Gastroesophageal sphincter (tissue), 4 donors: ENCODE data around the gene PLEKHG2. TPM values are rescaled to one million over a fixed set of nuclear protein-coding genes. Genes with fewer than 3 reads are reported as not detected.
"Not testable (repeated sequence)": the region's sequence is repeated elsewhere in the genome, so short reads cannot be mapped to it uniquely, and the experiment has no call there.

Experiments used
- ATAC-seq: fragments of 150-250 bp; one replicate; pipeline ENCODE4 v1.9.1; 2016; ENCODE audit warnings: mild to moderate bottlenecking, moderate library complexity
- H3K27ac ChIP-seq, 4 donors: fragments of 200-600 bp; sonication (generic) in 3 of 4; 1 replicate in 3 of 4; 2 replicates in 1 of 4; pipeline ENCODE4 v1.5.1; 2016 to 2019
- H3K27me3 ChIP-seq: fragments of 200-600 bp; sonication (generic); one replicate; pipeline ENCODE4 v1.5.1; 2019
- H3K36me3 ChIP-seq, 2 donors: fragments of 200-600 bp; sonication (generic); one replicate each; pipeline ENCODE4 v1.5.1; 2019; ENCODE audit warnings: control low read depth in 1 of 2
- H3K4me1 ChIP-seq, 3 donors: fragments of 200-600 bp; sonication (generic); 1 replicate in 2 of 3; 2 replicates in 1 of 3; pipeline ENCODE4 v1.5.1; 2016 to 2019; ENCODE audit warnings: control low read depth in 2 of 3
- H3K4me3 ChIP-seq, 2 donors: fragments of 200-600 bp; sonication (generic); one replicate each; pipeline ENCODE4 v1.5.1; 2019; ENCODE audit warnings: mild to moderate bottlenecking in 1 of 2, moderate library complexity in 1 of 2
- H3K9me3 ChIP-seq, 3 donors: fragments of 200-600 bp; sonication (generic); one replicate each; pipeline ENCODE4 v1.5.1; 2017 to 2019; ENCODE audit warnings: control low read depth in 2 of 3
- EP300 ChIP-seq: sonication (generic); formaldehyde crosslinking; IDR thresholded peaks from one replicate; pipeline ENCODE4 v1.6.1; 2017; ENCODE audit warnings: antibody characterized with exemption, mild to moderate bottlenecking
- POLR2A ChIP-seq, 2 donors: fragments of 450-650 bp; IDR thresholded peaks; one replicate each; pipeline ENCODE4 v1.6.1; 2017; ENCODE audit warnings: antibody characterized with exemption in 2 of 2, mild to moderate bottlenecking in 2 of 2, moderate library complexity in 1 of 2
- POLR2AphosphoS5 ChIP-seq: sonication (generic); formaldehyde crosslinking; IDR thresholded peaks from one replicate; pipeline ENCODE4 v1.6.1; 2017; ENCODE audit warnings: antibody characterized with exemption
- WGBS, 2 donors: methylation state at CpG; one replicate each; pipeline ENCODE4 v1.1.5; 2018; ENCODE audit warnings: low coverage in 1 of 2; 5-methylcytosine and 5-hydroxymethylcytosine counted together
- total RNA-seq, 4 donors: library from RNA; depleted of rRNA; stranded (reverse); fragments of >200 nt; gene quantifications; one replicate each; pipeline ENCODE4 v1.1.0, GENCODE V29; 2016
- TF ChIP-seq, protein P1 (sequence below), 4 experiments: fragments of 200-600 bp in 2 of 4; fragments of 450-650 bp in 2 of 4; sonication (generic) in 1 of 4; IDR thresholded peaks; one replicate each; pipeline ENCODE4 v1.5.1; 2017 to 2019; ENCODE audit warnings: antibody characterized with exemption in 4 of 4, mild to moderate bottlenecking in 2 of 4, moderate library complexity in 2 of 4

The PLEKHG2 gene
- total RNA-seq, 4 donors from 2014 or later, result 19.5 to 35.3 (median 23.4) TPM

- 87% methylated on average over 10 of the region's 18 CpGs; no CpG with 5 or more reads in 1 of the 2 donors for WGBS, 2 donors
- H3K4me3 ChIP-seq, result no peak overlapping the region
- H3K27ac ChIP-seq, result peak overlapping the region in 2 of 4 donors; percentile 10
- H3K27me3 ChIP-seq, result no peaks in the 10 kb centered on the region
- peaks cover 8 to 27% (median 15%) of the 10 kb centered on the region in 3 donors for H3K4me1 ChIP-seq
- no peak for TF ChIP-seq POLR2A (IDR thresholded peaks at IDR 0.05)
- peaks cover 0 to 75% of the 10 kb centered on the region in 2 donors for H3K36me3 ChIP-seq
- H3K9me3 ChIP-seq, result no peaks in the 10 kb centered on the region
- ATAC-seq, result no peak
These were observed 34.8 kb upstream of the PLEKHG2 start for GRCh38 chr19:39377373-39378362.

DNA sequence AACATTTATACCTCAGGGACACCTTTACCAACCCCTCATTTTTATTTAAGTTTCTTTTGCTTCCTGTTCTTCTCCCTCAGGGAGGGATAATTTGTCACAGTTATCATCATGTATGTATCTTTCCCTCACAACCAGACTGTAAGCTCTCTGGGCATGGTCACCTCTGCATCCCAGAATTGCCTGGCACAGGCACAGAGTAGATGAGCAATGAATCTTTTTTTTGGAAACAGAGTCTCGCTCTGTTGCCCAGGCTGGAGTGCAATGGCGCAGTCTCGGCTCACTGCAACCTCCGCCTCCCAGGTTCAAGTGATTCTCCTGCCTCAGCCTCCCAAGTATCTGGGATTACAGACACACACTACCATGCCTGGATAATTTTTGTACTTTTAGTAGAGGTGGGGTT, 33.1 kb upstream of the PLEKHG2 start:
- not testable (repeated sequence) for H3K27me3 ChIP-seq, H3K9me3 ChIP-seq, ATAC-seq, H3K4me3 ChIP-seq, H3K4me1 ChIP-seq
- 60% methylated on average over 2 of the region's 4 CpGs; no CpG with 5 or more reads in 1 of the 2 donors for WGBS, 2 donors
- Histone ChIP-seq H3K27ac (peak overlapping the region in 3 of 4 donors; percentile 51 to 59 (median 54)), H3K36me3 (peaks cover 0 to 92% of the 10 kb centered on the region in 2 donors)

GRCh38 chr19:39379865-39380396, 32.5 kb upstream of the PLEKHG2 start:
- Histone ChIP-seq H3K27ac (peak overlapping the region in 3 of 4 donors; percentile 51 to 59 (median 54)), H3K4me3 (no peak overlapping the region), H3K4me1 (peaks cover 0 to 6% (median 0%) of the 10 kb centered on the region in 3 donors), H3K9me3 (no peaks in the 10 kb centered on the region), H3K27me3 (no peaks in the 10 kb centered on the region), H3K36me3 (peaks cover 0 to 96% of the 10 kb centered on the region in 2 donors)
- 49 to 63% methylated on average over 3 to 7 of the region's 14 CpGs for WGBS, 2 donors
- TF ChIP-seq, protein P1, sequence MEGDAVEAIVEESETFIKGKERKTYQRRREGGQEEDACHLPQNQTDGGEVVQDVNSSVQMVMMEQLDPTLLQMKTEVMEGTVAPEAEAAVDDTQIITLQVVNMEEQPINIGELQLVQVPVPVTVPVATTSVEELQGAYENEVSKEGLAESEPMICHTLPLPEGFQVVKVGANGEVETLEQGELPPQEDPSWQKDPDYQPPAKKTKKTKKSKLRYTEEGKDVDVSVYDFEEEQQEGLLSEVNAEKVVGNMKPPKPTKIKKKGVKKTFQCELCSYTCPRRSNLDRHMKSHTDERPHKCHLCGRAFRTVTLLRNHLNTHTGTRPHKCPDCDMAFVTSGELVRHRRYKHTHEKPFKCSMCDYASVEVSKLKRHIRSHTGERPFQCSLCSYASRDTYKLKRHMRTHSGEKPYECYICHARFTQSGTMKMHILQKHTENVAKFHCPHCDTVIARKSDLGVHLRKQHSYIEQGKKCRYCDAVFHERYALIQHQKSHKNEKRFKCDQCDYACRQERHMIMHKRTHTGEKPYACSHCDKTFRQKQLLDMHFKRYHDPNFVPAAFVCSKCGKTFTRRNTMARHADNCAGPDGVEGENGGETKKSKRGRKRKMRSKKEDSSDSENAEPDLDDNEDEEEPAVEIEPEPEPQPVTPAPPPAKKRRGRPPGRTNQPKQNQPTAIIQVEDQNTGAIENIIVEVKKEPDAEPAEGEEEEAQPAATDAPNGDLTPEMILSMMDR (IDR thresholded peaks at IDR 0.05), result no peak
- TF ChIP-seq POLR2AphosphoS5 (no peak), POLR2A (IDR thresholded peaks at IDR 0.05) (no peak), EP300 (no peak)
- ATAC-seq, result peak; percentile 17

DNA sequence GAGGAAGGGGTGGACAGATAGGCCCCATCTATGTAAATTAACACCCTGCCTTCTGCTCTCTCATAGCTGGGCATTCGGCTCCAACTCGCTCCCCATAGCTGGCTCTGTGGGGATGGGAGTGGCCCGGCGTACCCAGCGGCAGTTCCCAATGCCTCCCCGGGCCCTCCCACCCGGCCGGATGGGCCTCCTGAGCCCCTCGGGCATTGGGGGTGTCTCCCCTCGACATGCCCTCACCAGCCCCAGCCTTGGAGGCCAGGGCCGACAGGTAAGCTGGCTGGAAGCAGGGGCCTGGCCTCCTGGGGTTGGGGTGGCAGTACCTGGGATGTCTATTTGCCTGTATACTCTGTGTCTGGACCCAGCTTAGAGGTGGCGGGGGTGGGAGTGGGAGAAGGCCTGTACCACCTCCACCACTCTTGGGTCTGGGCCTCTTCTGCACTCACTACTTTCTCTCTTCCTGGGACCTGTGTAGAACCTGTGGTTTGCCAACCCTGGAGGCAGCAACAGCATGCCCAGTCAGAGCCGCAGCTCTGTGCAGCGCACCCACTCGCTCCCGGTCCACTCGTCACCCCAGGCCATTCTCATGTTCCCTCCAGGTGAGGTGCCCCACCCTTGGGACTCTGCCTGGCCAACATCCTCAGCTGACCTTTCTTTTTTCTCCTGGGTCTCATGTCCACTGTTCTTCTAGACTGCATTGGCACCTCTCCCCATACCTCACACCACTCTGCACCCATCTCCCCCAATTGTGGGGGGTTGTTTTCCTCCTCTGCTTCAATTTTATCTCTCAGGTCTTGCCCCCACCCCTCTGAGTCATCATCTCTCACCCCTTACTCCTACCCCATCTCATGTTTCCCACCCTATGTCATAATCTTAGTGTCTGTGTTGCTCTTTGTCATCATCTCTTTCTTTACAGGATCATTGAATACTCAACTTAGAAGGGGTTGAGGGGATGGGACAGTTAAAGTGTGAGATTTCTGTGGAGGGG, 31.7 kb upstream of the PLEKHG2 start:
- H3K4me3 ChIP-seq, result no peak overlapping the region
- H3K27me3 ChIP-seq, result no peaks in the 10 kb centered on the region
- peak; percentile 5 for ATAC-seq
- TF ChIP-seq POLR2AphosphoS5, result no peak
- TF ChIP-seq, protein P1 (IDR thresholded peaks at IDR 0.05), result no peak
- TF ChIP-seq EP300, result no peak
- TF ChIP-seq POLR2A (IDR thresholded peaks at IDR 0.05), result no peak
- H3K9me3 ChIP-seq, result no peaks in the 10 kb centered on the region
- peaks cover 0 to 99% of the 10 kb centered on the region in 2 donors for H3K36me3 ChIP-seq
- peak overlapping the region in 3 of 4 donors; percentile 51 to 59 (median 54) for H3K27ac ChIP-seq
- peaks cover 0 to 6% (median 0%) of the 10 kb centered on the region in 3 donors for H3K4me1 ChIP-seq
- WGBS, 2 donors, result 100% methylated on average over 1 of the region's 17 CpGs; no CpG with 5 or more reads in 1 of the 2 donors

DNA sequence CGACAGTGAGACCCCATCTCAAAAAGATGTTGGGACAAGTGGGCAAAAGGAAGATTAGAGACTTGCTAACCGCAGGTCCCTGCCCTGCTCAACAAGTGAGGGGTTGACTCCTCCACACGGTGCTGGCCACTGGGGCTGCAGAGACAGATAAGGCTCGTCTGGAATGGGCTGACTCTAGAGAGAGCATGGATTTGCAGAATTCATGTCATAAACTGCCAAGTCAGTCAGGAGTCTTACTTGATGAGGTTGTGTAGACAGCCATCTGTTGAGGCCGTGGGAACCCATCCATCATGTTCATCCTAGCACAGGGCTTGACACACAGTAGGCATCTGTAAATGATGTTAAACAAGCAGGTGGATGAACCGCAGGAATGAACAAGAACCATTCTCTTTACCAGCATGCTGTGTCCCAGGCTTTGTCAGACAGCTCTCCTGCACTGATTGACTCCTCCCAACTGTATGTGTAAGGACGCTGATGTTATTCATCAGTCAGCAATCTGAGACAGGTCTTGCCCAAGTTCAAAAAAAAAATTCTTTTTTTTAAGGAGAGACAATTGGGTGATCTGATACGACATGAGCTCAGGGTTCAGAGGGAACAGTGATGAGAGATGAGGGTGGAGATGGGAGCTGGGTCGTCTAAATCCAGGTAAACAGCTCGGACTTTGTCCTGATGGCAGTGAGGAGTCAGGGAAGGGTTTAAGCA, 30.4 kb upstream of the PLEKHG2 start:
- Histone ChIP-seq H3K9me3 (no peaks in the 10 kb centered on the region), H3K36me3 (peaks cover 0 to 99% of the 10 kb centered on the region in 2 donors), H3K4me3 (no peak overlapping the region), H3K27ac (no peak overlapping the region), H3K4me1 (peaks cover 0 to 6% (median 0%) of the 10 kb centered on the region in 3 donors), H3K27me3 (no peaks in the 10 kb centered on the region)
- 76 to 77% methylated on average over 6 to 9 of the region's 10 CpGs for WGBS, 2 donors
- ATAC-seq, result no peak
- TF ChIP-seq POLR2AphosphoS5 (no peak), EP300 (no peak), POLR2A (IDR thresholded peaks at IDR 0.05) (no peak)
- TF ChIP-seq, protein P1 (IDR thresholded peaks at IDR 0.05), result no peak
